ENCODE results near the gene UHRF1.
"Not testable (repeated sequence)": the region's sequence is repeated elsewhere in the genome, so short reads cannot be mapped to it uniquely, and the experiment has no call there.

Gene UHRF1

DNA sequence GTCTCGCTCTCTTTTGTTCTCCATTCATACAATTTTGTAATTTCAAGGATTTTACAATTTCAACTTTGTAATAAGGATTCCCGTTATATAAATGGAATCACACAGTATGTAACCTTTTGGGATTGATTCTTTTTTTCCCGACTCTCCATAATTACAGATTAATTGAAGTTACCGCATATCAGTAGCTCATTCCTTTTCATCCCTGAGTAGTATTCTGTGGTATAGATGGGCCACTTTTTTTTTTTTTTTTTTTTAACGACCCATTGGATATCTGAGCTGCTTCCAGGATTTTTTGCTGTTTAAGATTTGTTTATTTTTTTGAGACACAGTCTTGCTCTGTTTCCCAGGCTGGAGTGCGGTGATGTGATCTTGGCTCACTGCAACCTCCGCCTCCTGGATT, 27.8 kb downstream of the UHRF1 start:
- DNase-seq (ENCODE audit: low read depth), result no peak

DNA sequence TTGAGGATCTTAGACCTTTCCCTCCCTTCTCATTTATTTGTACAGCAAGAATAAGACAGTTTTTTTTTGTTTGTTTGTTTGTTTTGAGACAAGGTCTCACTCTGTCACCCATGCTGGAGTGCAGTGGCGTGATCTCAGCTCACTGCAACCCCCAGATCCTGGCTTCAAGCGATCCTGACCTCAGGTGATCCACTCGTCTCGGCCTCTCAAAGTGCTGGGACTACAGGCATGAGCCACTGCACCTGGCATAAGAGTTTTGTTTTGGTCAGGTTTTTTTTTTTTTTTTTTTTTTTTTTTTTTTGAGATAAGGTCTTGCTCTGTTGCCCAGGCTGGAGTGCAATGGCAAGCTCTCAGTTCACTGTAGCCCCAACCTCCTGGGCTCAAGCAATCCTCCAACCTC, 29.2 kb downstream of the UHRF1 start:
- not testable (repeated sequence) for DNase-seq (ENCODE audit: low read depth)

- DNase-seq (ENCODE audit: low read depth), result no peak
These were observed 30.2 kb downstream of the UHRF1 start for GRCh38 chr19:4939466-4939865.

DNA sequence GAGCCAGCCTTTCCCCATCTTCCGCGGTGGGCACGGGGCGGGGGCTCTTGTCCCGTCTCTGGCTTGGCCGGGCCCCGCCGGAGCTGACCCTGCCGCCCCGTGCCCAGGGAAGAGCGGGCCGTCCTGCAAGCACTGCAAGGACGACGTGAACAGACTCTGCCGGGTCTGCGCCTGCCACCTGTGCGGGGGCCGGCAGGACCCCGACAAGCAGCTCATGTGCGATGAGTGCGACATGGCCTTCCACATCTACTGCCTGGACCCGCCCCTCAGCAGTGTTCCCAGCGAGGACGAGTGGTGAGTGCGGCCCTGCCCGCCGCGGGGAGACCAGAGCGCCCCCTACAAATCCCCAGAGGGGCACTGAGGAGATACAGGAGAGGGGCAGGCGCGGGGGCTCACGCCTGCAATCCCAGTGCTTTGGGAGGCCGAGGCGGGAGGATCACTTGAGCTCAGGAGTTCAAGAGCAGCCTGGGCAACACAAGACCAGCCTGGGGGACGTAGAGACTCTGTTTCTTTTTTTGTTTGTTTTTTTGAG, 32.4 kb downstream of the UHRF1 start:
- DNase-seq (ENCODE audit: low read depth), result not testable (repeated sequence)

GRCh38 chr19:4950650-4951049, 41.3 kb downstream of the UHRF1 start:
- not testable (repeated sequence) for DNase-seq (ENCODE audit: low read depth)

DNA sequence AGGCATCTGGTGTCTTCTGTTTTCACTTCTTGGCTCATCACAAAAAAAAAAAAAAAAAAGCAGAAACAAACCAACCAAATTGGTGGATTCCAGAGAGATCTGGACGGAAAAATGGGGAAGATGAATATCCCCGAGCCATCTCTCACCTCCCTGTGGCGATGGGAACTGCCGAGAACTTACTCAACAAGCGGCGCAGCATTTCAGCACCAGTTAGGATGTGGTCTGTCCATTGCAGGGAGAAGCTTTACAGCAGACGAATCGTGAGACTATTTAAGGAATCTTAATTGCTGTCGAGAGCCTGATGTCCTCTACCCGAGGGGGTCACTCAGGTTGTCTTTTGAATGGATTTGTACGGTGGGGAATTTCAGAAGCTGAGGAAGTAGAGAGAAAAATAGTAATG, 42.4 kb downstream of the UHRF1 start:
- no peak for DNase-seq (ENCODE audit: low read depth)

GRCh38 chr19:4952945-4953344, 43.6 kb downstream of the UHRF1 start:
- no peak for DNase-seq (ENCODE audit: low read depth)

DNA sequence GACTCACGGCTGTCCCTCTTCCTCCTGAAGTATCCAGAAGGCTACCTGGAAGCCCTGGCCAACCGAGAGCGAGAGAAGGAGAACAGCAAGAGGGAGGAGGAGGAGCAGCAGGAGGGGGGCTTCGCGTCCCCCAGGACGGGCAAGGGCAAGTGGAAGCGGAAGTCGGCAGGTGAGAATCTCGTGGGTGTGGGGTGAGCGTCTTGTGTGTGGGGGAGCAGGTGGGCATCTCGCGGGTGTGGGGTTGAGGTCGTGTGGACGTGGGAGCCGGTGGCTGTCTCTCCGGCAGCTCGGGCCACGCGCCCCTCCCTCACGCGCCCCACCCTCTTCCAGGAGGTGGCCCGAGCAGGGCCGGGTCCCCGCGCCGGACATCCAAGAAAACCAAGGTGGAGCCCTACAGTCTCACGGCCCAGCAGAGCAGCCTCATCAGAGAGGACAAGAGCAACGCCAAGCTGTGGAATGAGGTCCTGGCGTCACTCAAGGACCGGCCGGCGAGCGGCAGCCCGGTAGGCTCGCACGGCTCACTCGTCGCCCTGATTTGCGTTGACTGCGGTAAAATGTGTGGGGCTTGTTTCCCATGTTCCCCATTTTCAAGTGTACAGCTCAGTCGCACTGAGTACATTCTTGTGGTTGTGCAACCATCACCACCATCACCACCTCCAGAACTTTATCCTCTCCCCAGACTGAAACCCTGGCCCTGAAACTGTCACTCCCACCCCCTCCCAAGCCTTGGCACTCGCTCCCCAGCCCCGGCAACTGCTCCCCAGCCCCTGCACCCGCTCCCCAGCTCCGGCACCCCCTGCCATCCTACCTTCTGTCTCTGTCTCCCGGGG, 45.2 kb downstream of the UHRF1 start:
- not testable (repeated sequence) for DNase-seq (ENCODE audit: low read depth)

GRCh38 chr19:4955274-4955673, 46.0 kb downstream of the UHRF1 start:
- no peak for DNase-seq (ENCODE audit: low read depth)

- DNase-seq (ENCODE audit: low read depth), result no peak
These were observed 48.7 kb downstream of the UHRF1 start for GRCh38 chr19:4957981-4958380.

GRCh38 chr19:4962085-4962619, 52.9 kb downstream of the UHRF1 start:
- no peak for DNase-seq (ENCODE audit: low read depth)

DNA sequence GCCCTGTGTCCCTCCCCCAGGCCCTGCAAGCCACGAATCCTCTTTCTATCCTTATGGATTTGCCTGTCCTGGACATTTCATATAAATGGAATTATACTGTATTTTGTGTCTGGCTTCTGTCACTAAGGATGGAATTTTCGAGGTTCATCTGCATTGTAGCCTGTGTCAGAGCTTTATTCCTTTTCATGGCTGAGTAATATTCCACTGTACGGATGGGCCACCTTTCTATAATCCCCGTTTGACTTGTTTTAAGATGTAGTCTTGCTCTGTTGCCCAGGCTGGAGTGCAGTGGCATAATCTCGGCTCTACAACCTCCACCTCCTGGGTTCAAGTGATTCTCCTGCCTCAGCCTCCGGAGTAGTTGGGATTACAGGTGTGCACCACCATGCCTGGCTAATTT, 55.8 kb downstream of the UHRF1 start:
- DNase-seq (ENCODE audit: low read depth), result no peak

- no peak for DNase-seq (ENCODE audit: low read depth)
These were observed 57.3 kb downstream of the UHRF1 start for GRCh38 chr19:4966591-4966990.

GRCh38 chr19:4967738-4968461, 58.6 kb downstream of the UHRF1 start:
- no peak for DNase-seq (ENCODE audit: low read depth)

DNA sequence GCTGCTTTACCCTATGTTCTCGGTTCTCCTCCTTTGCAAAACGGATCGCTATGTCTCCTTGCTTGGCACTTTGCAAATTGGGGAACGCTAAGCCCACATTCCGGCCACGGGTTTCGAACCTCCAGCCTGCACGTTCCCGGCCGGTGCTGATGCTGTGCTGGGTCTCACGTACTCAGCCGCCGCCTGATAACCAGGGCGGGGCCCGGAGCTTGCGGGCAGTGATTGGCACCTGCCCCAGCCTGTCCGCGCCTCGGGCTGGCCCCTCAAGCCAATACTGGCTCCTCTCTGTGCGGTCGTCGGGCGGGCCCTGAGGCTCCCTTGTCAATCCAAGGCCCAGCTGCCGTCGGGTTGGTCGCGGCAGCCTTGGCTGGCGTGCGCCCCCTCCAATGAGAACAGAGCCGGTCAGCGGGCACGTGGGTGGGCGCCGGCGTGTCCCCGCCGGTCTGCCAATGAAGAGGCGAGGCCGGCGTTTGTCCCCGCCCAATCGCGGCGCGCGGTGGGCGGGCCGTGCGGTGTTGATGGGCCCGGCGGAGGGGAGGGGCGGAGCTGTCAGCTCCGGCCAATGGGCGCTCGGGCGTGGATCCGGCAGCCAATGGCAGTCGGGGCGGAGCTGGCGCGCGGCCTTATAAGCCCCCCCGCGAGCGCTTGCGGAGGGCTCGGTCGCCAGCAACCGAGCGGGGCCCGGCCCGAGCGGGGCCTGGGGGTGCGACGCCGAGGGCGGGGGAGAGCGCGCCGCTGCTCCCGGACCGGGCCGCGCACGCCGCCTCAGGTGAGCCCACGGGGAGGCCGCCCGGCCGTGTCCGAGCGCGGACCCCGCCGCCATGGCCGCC, 59.4 kb downstream of the UHRF1 start, which contains the start of gene KDM4B:
TSS of gene KDM4B (plus strand) at position 652 of the 830 bp plus-strand sequence. CDS start 63,778 bp downstream, outside the sequence.
- peak; percentile 91 for DNase-seq (ENCODE audit: low read depth)

GRCh38 chr19:4969292-4969771, 60.0 kb downstream of the UHRF1 start:
- DNase-seq (ENCODE audit: low read depth), result no peak

GRCh38 chr19:4969772-4970531, 60.7 kb downstream of the UHRF1 start:
- DNase-seq (ENCODE audit: low read depth), result no peak

GRCh38 chr19:4970558-4971423, 61.5 kb downstream of the UHRF1 start:
- no peak for DNase-seq (ENCODE audit: low read depth)

DNA sequence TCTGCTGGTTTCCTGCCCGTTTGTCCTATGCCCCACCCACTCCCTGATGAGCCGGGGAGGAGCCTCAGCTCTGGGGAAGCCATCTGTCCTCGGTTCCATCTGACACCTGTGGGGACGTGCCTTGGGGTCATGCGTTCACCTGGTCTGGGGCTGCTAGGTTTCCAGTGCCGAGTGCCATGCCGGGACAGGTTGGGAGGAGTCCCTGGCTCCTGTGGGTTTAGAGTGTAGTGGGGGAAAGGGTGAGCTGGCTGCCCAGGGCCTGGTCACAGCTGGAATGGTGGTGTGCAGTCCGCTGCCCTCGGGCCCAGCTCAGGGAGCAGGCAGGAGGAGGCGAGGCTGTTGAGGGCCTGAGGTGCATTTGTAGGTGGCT, 62.1 kb downstream of the UHRF1 start:
- no peak for DNase-seq (ENCODE audit: low read depth)

Measured in non-pigmented ciliary epithelial cell (primary cell).